IMR-90 (cell line): ENCODE results near the gene LBHD2. TPM values are rescaled to one million over a fixed set of nuclear protein-coding genes. Genes with fewer than 3 reads are reported as not detected.

Experiments used
- ATAC-seq: fragments of 200-7000 bp; cut with Tn5 transposase; 2 replicates; pipeline ENCODE4 v1.9.1; 2020; ENCODE audit warnings: low read depth, mild to moderate bottlenecking, moderate library complexity
- BruUV-seq: library from RNA; stranded (reverse); fragments of 400-500 nt; replicated peaks from 2 replicates; lab custom pipeline; 2021; lab: Mats Ljungman, UMichigan
- CTCF ChIA-PET: fragments of 300-600 bp; formaldehyde crosslinking; extraction: SDS; loops from one replicate; lab custom pipeline; 2021; ENCODE audit warnings: antibody characterized with exemption; lab: Yijun Ruan, JAX
- POLR2A ChIA-PET: fragments of 300-600 bp; sonication (Branson Sonifier 250); formaldehyde crosslinking; loops from one replicate; lab custom pipeline; 2022; ENCODE audit warnings: antibody characterized with exemption; ENCODE audit not compliant: unreplicated experiment; lab: Charles Lee
- DNase-seq: peaks from one replicate; pipeline ENCODE4 v3.0.0; 2013
- H2AFZ ChIP-seq: replicated peaks from 2 replicates; pipeline ENCODE3; 2013; ENCODE audit warnings: low read length, mild to moderate bottlenecking; ENCODE audit not compliant: poor library complexity
- H2AK5ac ChIP-seq: 2 replicates; pipeline ENCODE4 v1.6.1; 2013; ENCODE audit warnings: low read depth, low read length, inconsistent platforms
- H2AK9ac ChIP-seq: replicated peaks from 2 replicates; pipeline ENCODE3; 2013; ENCODE audit warnings: mild to moderate bottlenecking, low read depth, low read length, moderate library complexity; ENCODE audit not compliant: poor library complexity
- H2BK120ac ChIP-seq: 2 replicates; pipeline ENCODE4 v1.6.1; 2013; ENCODE audit warnings: low read depth, low read length, inconsistent platforms
- H2BK15ac ChIP-seq: 3 replicates; pipeline ENCODE4 v1.6.1; 2013; ENCODE audit warnings: low read depth, low read length, inconsistent platforms
- H2BK20ac ChIP-seq: 2 replicates; pipeline ENCODE4 v1.6.1; 2013; ENCODE audit warnings: low read depth, mild to moderate bottlenecking, inconsistent platforms, low read length, moderate library complexity
- H2BK5ac ChIP-seq: 2 replicates; pipeline ENCODE4 v1.6.1; 2013; ENCODE audit warnings: mild to moderate bottlenecking, low read depth, low read length, inconsistent platforms; ENCODE audit not compliant: poor library complexity, severe bottlenecking
- H3K14ac ChIP-seq: replicated peaks from 2 replicates; pipeline ENCODE4 v1.6.1; 2013; ENCODE audit warnings: low read depth, low read length, inconsistent platforms
- H3K18ac ChIP-seq: 2 replicates; pipeline ENCODE4 v1.6.1; 2013; ENCODE audit warnings: low read depth, low read length, control low read depth
- H3K23ac ChIP-seq: 2 replicates; pipeline ENCODE4 v1.6.1; 2013; ENCODE audit warnings: low read depth, low read length, inconsistent platforms
- H3K27ac ChIP-seq: 2 replicates; pipeline ENCODE4 v1.5.1; 2013; ENCODE audit warnings: mild to moderate bottlenecking, control low read depth, low read length; ENCODE audit not compliant: insufficient read depth
- H3K27me3 ChIP-seq: 2 replicates; pipeline ENCODE4 v1.6.1; 2013; ENCODE audit warnings: low read length; ENCODE audit not compliant: control insufficient read depth, insufficient read depth
- H3K36me3 ChIP-seq: 2 replicates; pipeline ENCODE4 v1.6.1; 2013; ENCODE audit warnings: low read length, mixed read lengths; ENCODE audit not compliant: control insufficient read depth, insufficient read depth
- H3K4ac ChIP-seq: 2 replicates; pipeline ENCODE4 v1.6.1; 2013; ENCODE audit warnings: low read depth, low read length, inconsistent platforms
- H3K4me1 ChIP-seq: 2 replicates; pipeline ENCODE4 v1.6.1; 2013; ENCODE audit warnings: low read length, mixed read lengths; ENCODE audit not compliant: control insufficient read depth, insufficient read depth
- H3K4me2 ChIP-seq: 2 replicates; pipeline ENCODE4 v1.6.1; 2013; ENCODE audit warnings: low read depth, mild to moderate bottlenecking, control low read depth, low read length, moderate library complexity
- H3K4me3 ChIP-seq: 2 replicates; pipeline ENCODE4 v1.5.1; 2013; ENCODE audit warnings: low read depth, mild to moderate bottlenecking, control low read depth, low read length, moderate library complexity; ENCODE audit not compliant: insufficient read depth
- H3K56ac ChIP-seq: 2 replicates; pipeline ENCODE4 v1.6.1; 2013; ENCODE audit warnings: low read length, inconsistent platforms; ENCODE audit not compliant: insufficient read depth; ENCODE audit errors: extremely low read depth
- H3K79me1 ChIP-seq, 2 experiments: 2 replicates each; pipeline ENCODE4 v1.6.1; 2013; ENCODE audit warnings: low read length in 2 of 2, inconsistent platforms in 1 of 2, low read depth in 1 of 2
- H3K9ac ChIP-seq: 2 replicates; pipeline ENCODE4 v1.6.1; 2013; ENCODE audit warnings: low read depth, low read length, control low read depth
- H3K9me1 ChIP-seq: 2 replicates; pipeline ENCODE4 v1.6.1; 2013; ENCODE audit warnings: low read length, inconsistent platforms; ENCODE audit not compliant: insufficient read depth
- H3K9me3 ChIP-seq: 2 replicates; pipeline ENCODE4 v1.6.1; 2013; ENCODE audit warnings: low read length; ENCODE audit not compliant: control insufficient read depth, insufficient read depth
- H4K20me1 ChIP-seq: 2 replicates; pipeline ENCODE4 v1.6.1; 2013; ENCODE audit warnings: low read length, inconsistent platforms; ENCODE audit not compliant: insufficient read depth
- H4K5ac ChIP-seq: 2 replicates; pipeline ENCODE4 v1.6.1; 2013; ENCODE audit warnings: mild to moderate bottlenecking, low read depth, low read length, control low read depth
- H4K8ac ChIP-seq, 2 experiments: 2 replicates each; pipeline ENCODE4 v1.6.1; 2013; ENCODE audit warnings: low read depth in 2 of 2, low read length in 2 of 2, control low read depth in 1 of 2, inconsistent platforms in 1 of 2
- H4K91ac ChIP-seq: 2 replicates; pipeline ENCODE4 v1.6.1; 2013; ENCODE audit warnings: low read depth, low read length, inconsistent platforms; ENCODE audit not compliant: insufficient read depth
- BHLHE40 ChIP-seq: fragments of 150-350 bp; IDR thresholded peaks from 2 replicates; pipeline ENCODE4 v1.6.1; 2016; ENCODE audit warnings: mild to moderate bottlenecking, low read depth, low read length
- CEBPB ChIP-seq: IDR thresholded peaks from 2 replicates; pipeline ENCODE4 v1.6.1; 2012; ENCODE audit warnings: low read depth, low read length, improper control_type of control experiment
- CHD1 ChIP-seq: IDR thresholded peaks from 2 replicates; pipeline ENCODE4 v1.6.1; 2012; ENCODE audit warnings: low read depth, low read length, improper control_type of control experiment
- FOS ChIP-seq: fragments of 150-350 bp; IDR thresholded peaks from 2 replicates; pipeline ENCODE4 v1.6.1; 2016; ENCODE audit warnings: low read depth, low read length
- MAZ ChIP-seq: IDR thresholded peaks from 2 replicates; pipeline ENCODE4 v1.6.1; 2012; ENCODE audit warnings: low read depth, mild to moderate bottlenecking, low read length, improper control_type of control experiment, moderate library complexity, borderline replicate concordance
- MXI1 ChIP-seq: IDR thresholded peaks from 2 replicates; pipeline ENCODE4 v1.6.1; 2012; ENCODE audit warnings: low read depth, mild to moderate bottlenecking, low read length, moderate library complexity, borderline replicate concordance
- RAD21 ChIP-seq: IDR thresholded peaks from 2 replicates; pipeline ENCODE4 v1.6.1; 2012; ENCODE audit warnings: low read length, improper control_type of control experiment
- RFX5 ChIP-seq: IDR thresholded peaks from 2 replicates; pipeline ENCODE4 v1.8.0; 2012; ENCODE audit warnings: low read depth, mild to moderate bottlenecking, low read length, moderate library complexity
- SMC3 ChIP-seq: fragments of 150-350 bp; IDR thresholded peaks from 2 replicates; pipeline ENCODE4 v1.6.1; 2016; ENCODE audit warnings: low read depth, mild to moderate bottlenecking, antibody characterized with exemption, low read length, moderate library complexity
- WGBS, 2 experiments: methylation state at CpG; one replicate each; pipeline versions ENCODE4 v1.1.5 to v1.1.7; 2013; ENCODE audit warnings: missing lambda C conversion rate in 2 of 2; ENCODE audit not compliant: insufficient read length in 1 of 2; ENCODE audit errors: extremely low coverage in 2 of 2; 5-methylcytosine and 5-hydroxymethylcytosine counted together
- dilution Hi-C: fragments of 300-500 bp; cut with HindIII; formaldehyde crosslinking; loops from one replicate; pipeline ENCODE4 v1.14.3; 2018; ENCODE audit warnings: low sequenced_read_pairs; ENCODE audit not compliant: unreplicated experiment
- in situ Hi-C: fragments of 300-500 bp; cut with MboI; formaldehyde crosslinking; loops from 3 replicates; pipeline ENCODE4 v1.14.3; 2019; ENCODE audit warnings: low sequenced_read_pairs, inconsistent platforms, mixed read lengths
- intact Hi-C: fragments of 100-400 bp; cut with micrococcal nuclease; formaldehyde crosslinking; loops from 2 replicates; pipeline ENCODE4 v1.10.0; 2022
- polyA plus RNA-seq, 3 experiments: library from polyadenylated mRNA; depleted of rRNA; stranded (reverse); fragments of >200 nt; gene quantifications; 2 replicates each; pipeline ENCODE4 v1.2.3, GENCODE V29; 2012; ENCODE audit warnings: low replicate concordance in 1 of 3
- total RNA-seq: library from RNA; depleted of rRNA; stranded (reverse); fragments of >200 nt; gene quantifications from 2 replicates; pipeline ENCODE4 v1.2.3, GENCODE V29; 2012
- TF ChIP-seq, protein P1 (sequence below): conservative IDR thresholded peaks from 2 replicates; pipeline ENCODE4 v1.5.1; 2012; ENCODE audit warnings: mild to moderate bottlenecking, low read depth, low read length, improper control_type of control experiment
- TF ChIP-seq, protein P2 (sequence below): fragments of 150-350 bp; IDR thresholded peaks from 2 replicates; pipeline ENCODE4 v1.6.1; 2017; ENCODE audit warnings: mild to moderate bottlenecking, antibody characterized with exemption, low read length, low read depth
- TF ChIP-seq, protein P3 (sequence below): fragments of 150-350 bp; IDR thresholded peaks from 2 replicates; pipeline ENCODE4 v1.6.1; 2016; ENCODE audit warnings: low read depth, mild to moderate bottlenecking, low read length, moderate library complexity, borderline replicate concordance

Gene LBHD2
- total and polyA plus RNA-seq, 2 of the 4 experiments (the other 2 are of a cell fraction): not detected

DNA sequence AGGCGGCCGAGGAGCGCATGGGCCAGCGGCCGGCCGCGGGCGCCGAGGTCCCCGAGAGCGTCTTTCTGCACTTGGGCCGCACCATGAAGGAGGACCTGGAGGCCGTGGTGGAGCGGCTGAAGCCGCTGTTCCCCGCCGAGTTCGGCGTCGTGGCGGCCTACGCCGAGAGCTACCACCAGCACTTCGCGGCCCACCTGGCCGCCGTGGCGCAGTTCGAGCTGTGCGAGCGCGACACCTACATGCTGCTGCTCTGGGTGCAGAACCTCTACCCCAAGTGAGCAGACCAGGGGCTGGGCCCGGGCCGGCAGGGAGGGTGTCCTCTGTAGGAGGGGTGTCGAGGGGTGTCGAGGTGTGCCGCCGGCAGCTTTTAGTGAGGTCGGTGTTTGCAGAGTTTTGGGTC is 43.3 kb downstream of the LBHD2 start:
- H3K9me1 ChIP-seq: peaks cover 5% of the 10 kb centered on the region
- H3K9me3 ChIP-seq: no peaks in the 10 kb centered on the region
- in situ Hi-C loops: no loop called here
- H3K18ac ChIP-seq: no peak overlapping the region
- H4K20me1 ChIP-seq: peaks cover 3% of the 10 kb centered on the region; the same call in 1 of the 2 replicates
- no peak overlapping the region for H2BK15ac ChIP-seq
- ChIA-PET POLR2A (no interaction called here), CTCF (no interaction called here)
- no peak overlapping the region for H4K91ac ChIP-seq
- peaks cover 19% of the 10 kb centered on the region for H3K4me1 ChIP-seq
- H3K4ac ChIP-seq: no peak overlapping the region
- no peak overlapping the region for H3K4me3 ChIP-seq
- H2BK20ac ChIP-seq: no peak overlapping the region
- no peaks in the 10 kb centered on the region for H3K36me3 ChIP-seq
- H3K14ac ChIP-seq: no peak overlapping the region
- H3K9ac ChIP-seq: no peak overlapping the region
- H3K23ac ChIP-seq: no peak overlapping the region; the same call in 1 of the 2 replicates
- ATAC-seq (no peak), DNase-seq (no peak)
- WGBS, 2 experiments: 54% methylated on average over 22 of the region's 39 CpGs; no CpG with 5 or more reads in 1 of the 2 experiments
- H3K27me3 ChIP-seq: peaks cover 6% of the 10 kb centered on the region; the same call in 1 of the 2 replicates
- no peak overlapping the region for H2AK5ac ChIP-seq
- H2BK120ac ChIP-seq: no peak overlapping the region
- H3K56ac ChIP-seq: no peak overlapping the region
- no peak overlapping the region for H4K8ac ChIP-seq
- no peaks in the 10 kb centered on the region; a peak in 1 of 4 replicates for H3K79me1 ChIP-seq
- intact Hi-C loops: no loop called here
- H3K27ac ChIP-seq: no peak overlapping the region
- no peak overlapping the region for H3K4me2 ChIP-seq
- dilution Hi-C loops: no loop called here
- no peak overlapping the region for H2BK5ac ChIP-seq
- peak overlapping the region; percentile 85 for H2AFZ ChIP-seq
- no peak overlapping the region for H2AK9ac ChIP-seq
- BruUV-seq: no TSS peak
- TF ChIP-seq, protein P1, sequence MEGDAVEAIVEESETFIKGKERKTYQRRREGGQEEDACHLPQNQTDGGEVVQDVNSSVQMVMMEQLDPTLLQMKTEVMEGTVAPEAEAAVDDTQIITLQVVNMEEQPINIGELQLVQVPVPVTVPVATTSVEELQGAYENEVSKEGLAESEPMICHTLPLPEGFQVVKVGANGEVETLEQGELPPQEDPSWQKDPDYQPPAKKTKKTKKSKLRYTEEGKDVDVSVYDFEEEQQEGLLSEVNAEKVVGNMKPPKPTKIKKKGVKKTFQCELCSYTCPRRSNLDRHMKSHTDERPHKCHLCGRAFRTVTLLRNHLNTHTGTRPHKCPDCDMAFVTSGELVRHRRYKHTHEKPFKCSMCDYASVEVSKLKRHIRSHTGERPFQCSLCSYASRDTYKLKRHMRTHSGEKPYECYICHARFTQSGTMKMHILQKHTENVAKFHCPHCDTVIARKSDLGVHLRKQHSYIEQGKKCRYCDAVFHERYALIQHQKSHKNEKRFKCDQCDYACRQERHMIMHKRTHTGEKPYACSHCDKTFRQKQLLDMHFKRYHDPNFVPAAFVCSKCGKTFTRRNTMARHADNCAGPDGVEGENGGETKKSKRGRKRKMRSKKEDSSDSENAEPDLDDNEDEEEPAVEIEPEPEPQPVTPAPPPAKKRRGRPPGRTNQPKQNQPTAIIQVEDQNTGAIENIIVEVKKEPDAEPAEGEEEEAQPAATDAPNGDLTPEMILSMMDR: no peak
- no peak for TF ChIP-seq RAD21
- TF ChIP-seq CEBPB: no peak
- TF ChIP-seq FOS: no peak
- no peak for TF ChIP-seq MAZ
- TF ChIP-seq MXI1: no peak
- TF ChIP-seq SMC3: no peak
- TF ChIP-seq CHD1: no peak
- TF ChIP-seq, protein P2, sequence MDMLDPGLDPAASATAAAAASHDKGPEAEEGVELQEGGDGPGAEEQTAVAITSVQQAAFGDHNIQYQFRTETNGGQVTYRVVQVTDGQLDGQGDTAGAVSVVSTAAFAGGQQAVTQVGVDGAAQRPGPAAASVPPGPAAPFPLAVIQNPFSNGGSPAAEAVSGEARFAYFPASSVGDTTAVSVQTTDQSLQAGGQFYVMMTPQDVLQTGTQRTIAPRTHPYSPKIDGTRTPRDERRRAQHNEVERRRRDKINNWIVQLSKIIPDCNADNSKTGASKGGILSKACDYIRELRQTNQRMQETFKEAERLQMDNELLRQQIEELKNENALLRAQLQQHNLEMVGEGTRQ: no peak
- TF ChIP-seq BHLHE40: no peak
- TF ChIP-seq RFX5: no peak
- TF ChIP-seq, protein P3, sequence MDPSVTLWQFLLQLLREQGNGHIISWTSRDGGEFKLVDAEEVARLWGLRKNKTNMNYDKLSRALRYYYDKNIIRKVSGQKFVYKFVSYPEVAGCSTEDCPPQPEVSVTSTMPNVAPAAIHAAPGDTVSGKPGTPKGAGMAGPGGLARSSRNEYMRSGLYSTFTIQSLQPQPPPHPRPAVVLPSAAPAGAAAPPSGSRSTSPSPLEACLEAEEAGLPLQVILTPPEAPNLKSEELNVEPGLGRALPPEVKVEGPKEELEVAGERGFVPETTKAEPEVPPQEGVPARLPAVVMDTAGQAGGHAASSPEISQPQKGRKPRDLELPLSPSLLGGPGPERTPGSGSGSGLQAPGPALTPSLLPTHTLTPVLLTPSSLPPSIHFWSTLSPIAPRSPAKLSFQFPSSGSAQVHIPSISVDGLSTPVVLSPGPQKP: no peak
- H4K5ac ChIP-seq: no peak overlapping the region
